ENCODE measurements around the gene ANKS1A. TPM values are rescaled to one million over a fixed set of nuclear protein-coding genes. Genes with fewer than 3 reads are reported as not detected.

Gene ANKS1A
- total and polyA plus RNA-seq, 2 experiments from 2014 or later = 12.1 to 31.9 TPM

DNA sequence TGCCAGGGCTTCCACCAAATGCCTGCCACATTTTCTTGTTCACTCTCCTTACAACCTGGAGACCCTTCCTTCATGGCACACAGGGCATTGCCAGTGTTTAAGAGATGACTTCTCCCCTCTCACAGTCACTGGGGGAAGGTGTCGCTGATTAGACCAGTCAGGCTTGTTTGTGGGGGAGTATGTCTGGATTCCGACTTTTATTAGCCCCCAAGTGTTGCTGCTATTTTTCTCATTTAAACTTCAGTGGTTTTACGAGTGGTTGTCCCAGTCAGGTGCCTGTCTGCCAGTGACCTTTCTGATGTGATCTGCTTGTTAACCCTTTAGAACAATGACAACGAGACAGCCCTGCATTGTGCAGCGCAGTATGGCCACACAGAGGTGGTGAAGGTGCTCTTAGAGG is 92.3 kb downstream of the ANKS1A start:
- no peaks in the 10 kb centered on the region for H3K79me2 ChIP-seq (replicated peaks; ENCODE audit: insufficient read depth)
- H3K27me3 ChIP-seq (ENCODE audit: insufficient read depth) = no peaks in the 10 kb centered on the region
- no peaks in the 10 kb centered on the region for H3K4me1 ChIP-seq (ENCODE audit: insufficient read depth)
- peak overlapping the region; percentile 69 for H3K27ac Mint-ChIP-seq
- H3K27ac ChIP-seq (ENCODE audit: low read depth) = no peak overlapping the region
- no peaks in the 10 kb centered on the region for H3K9me3 Mint-ChIP-seq
- peaks cover 27% of the 10 kb centered on the region; the same call in 2 of the 3 replicates for H3K36me3 Mint-ChIP-seq (ENCODE audit: low read depth)
- peaks cover 4% of the 10 kb centered on the region; the same call in 1 of the 2 replicates for H4K20me1 ChIP-seq (replicated peaks; ENCODE audit: insufficient read depth)
- H3K36me3 ChIP-seq (ENCODE audit: insufficient read depth) = no peaks in the 10 kb centered on the region; the same call in 1 of the 2 replicates
- no peak overlapping the region for H3K4me3 Mint-ChIP-seq
- H3K9me2 ChIP-seq (ENCODE audit: insufficient read depth) = no peaks in the 10 kb centered on the region
- H3K4me3 ChIP-seq = no peak overlapping the region
- no peak overlapping the region for H3K4me2 ChIP-seq
- TF ChIP-seq, protein P1, sequence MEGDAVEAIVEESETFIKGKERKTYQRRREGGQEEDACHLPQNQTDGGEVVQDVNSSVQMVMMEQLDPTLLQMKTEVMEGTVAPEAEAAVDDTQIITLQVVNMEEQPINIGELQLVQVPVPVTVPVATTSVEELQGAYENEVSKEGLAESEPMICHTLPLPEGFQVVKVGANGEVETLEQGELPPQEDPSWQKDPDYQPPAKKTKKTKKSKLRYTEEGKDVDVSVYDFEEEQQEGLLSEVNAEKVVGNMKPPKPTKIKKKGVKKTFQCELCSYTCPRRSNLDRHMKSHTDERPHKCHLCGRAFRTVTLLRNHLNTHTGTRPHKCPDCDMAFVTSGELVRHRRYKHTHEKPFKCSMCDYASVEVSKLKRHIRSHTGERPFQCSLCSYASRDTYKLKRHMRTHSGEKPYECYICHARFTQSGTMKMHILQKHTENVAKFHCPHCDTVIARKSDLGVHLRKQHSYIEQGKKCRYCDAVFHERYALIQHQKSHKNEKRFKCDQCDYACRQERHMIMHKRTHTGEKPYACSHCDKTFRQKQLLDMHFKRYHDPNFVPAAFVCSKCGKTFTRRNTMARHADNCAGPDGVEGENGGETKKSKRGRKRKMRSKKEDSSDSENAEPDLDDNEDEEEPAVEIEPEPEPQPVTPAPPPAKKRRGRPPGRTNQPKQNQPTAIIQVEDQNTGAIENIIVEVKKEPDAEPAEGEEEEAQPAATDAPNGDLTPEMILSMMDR (conservative IDR thresholded peaks at IDR 0.05; ENCODE audit: low read depth in 2 of 2) = no peak
- TF ChIP-seq, protein P2, sequence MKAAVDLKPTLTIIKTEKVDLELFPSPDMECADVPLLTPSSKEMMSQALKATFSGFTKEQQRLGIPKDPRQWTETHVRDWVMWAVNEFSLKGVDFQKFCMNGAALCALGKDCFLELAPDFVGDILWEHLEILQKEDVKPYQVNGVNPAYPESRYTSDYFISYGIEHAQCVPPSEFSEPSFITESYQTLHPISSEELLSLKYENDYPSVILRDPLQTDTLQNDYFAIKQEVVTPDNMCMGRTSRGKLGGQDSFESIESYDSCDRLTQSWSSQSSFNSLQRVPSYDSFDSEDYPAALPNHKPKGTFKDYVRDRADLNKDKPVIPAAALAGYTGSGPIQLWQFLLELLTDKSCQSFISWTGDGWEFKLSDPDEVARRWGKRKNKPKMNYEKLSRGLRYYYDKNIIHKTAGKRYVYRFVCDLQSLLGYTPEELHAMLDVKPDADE (IDR thresholded peaks at IDR 0.05) = no peak
- TF ChIP-seq, protein P3, sequence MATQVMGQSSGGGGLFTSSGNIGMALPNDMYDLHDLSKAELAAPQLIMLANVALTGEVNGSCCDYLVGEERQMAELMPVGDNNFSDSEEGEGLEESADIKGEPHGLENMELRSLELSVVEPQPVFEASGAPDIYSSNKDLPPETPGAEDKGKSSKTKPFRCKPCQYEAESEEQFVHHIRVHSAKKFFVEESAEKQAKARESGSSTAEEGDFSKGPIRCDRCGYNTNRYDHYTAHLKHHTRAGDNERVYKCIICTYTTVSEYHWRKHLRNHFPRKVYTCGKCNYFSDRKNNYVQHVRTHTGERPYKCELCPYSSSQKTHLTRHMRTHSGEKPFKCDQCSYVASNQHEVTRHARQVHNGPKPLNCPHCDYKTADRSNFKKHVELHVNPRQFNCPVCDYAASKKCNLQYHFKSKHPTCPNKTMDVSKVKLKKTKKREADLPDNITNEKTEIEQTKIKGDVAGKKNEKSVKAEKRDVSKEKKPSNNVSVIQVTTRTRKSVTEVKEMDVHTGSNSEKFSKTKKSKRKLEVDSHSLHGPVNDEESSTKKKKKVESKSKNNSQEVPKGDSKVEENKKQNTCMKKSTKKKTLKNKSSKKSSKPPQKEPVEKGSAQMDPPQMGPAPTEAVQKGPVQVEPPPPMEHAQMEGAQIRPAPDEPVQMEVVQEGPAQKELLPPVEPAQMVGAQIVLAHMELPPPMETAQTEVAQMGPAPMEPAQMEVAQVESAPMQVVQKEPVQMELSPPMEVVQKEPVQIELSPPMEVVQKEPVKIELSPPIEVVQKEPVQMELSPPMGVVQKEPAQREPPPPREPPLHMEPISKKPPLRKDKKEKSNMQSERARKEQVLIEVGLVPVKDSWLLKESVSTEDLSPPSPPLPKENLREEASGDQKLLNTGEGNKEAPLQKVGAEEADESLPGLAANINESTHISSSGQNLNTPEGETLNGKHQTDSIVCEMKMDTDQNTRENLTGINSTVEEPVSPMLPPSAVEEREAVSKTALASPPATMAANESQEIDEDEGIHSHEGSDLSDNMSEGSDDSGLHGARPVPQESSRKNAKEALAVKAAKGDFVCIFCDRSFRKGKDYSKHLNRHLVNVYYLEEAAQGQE (IDR thresholded peaks at IDR 0.05; ENCODE audit: unreplicated experiment) = no peak
- TF ChIP-seq STAT1 (IDR thresholded peaks at IDR 0.05; ENCODE audit: unreplicated experiment) (no peak), NANOG (IDR thresholded peaks at IDR 0.05; ENCODE audit: borderline replicate concordance) (no peak), CREB1 (CRISPR knock-in tag; IDR thresholded peaks at IDR 0.05; ENCODE audit: low read depth) (no peak), EZH2phosphoT487 (IDR thresholded peaks at IDR 0.05; ENCODE audit: unreplicated experiment) (no peak), EZH2 (IDR thresholded peaks at IDR 0.05; ENCODE audit: low read depth, unreplicated experiment) (no peak), POLR2AphosphoS5 (IDR thresholded peaks at IDR 0.05; ENCODE audit: low read depth) (no peak), JUNB (IDR thresholded peaks at IDR 0.05; ENCODE audit: unreplicated experiment) (no peak), ZNF331 (CRISPR knock-in tag; IDR thresholded peaks at IDR 0.05; ENCODE audit: low read depth) (no peak), ZNF114 (CRISPR knock-in tag; IDR thresholded peaks at IDR 0.05) (no peak)
- TF ChIP-seq, protein P4, sequence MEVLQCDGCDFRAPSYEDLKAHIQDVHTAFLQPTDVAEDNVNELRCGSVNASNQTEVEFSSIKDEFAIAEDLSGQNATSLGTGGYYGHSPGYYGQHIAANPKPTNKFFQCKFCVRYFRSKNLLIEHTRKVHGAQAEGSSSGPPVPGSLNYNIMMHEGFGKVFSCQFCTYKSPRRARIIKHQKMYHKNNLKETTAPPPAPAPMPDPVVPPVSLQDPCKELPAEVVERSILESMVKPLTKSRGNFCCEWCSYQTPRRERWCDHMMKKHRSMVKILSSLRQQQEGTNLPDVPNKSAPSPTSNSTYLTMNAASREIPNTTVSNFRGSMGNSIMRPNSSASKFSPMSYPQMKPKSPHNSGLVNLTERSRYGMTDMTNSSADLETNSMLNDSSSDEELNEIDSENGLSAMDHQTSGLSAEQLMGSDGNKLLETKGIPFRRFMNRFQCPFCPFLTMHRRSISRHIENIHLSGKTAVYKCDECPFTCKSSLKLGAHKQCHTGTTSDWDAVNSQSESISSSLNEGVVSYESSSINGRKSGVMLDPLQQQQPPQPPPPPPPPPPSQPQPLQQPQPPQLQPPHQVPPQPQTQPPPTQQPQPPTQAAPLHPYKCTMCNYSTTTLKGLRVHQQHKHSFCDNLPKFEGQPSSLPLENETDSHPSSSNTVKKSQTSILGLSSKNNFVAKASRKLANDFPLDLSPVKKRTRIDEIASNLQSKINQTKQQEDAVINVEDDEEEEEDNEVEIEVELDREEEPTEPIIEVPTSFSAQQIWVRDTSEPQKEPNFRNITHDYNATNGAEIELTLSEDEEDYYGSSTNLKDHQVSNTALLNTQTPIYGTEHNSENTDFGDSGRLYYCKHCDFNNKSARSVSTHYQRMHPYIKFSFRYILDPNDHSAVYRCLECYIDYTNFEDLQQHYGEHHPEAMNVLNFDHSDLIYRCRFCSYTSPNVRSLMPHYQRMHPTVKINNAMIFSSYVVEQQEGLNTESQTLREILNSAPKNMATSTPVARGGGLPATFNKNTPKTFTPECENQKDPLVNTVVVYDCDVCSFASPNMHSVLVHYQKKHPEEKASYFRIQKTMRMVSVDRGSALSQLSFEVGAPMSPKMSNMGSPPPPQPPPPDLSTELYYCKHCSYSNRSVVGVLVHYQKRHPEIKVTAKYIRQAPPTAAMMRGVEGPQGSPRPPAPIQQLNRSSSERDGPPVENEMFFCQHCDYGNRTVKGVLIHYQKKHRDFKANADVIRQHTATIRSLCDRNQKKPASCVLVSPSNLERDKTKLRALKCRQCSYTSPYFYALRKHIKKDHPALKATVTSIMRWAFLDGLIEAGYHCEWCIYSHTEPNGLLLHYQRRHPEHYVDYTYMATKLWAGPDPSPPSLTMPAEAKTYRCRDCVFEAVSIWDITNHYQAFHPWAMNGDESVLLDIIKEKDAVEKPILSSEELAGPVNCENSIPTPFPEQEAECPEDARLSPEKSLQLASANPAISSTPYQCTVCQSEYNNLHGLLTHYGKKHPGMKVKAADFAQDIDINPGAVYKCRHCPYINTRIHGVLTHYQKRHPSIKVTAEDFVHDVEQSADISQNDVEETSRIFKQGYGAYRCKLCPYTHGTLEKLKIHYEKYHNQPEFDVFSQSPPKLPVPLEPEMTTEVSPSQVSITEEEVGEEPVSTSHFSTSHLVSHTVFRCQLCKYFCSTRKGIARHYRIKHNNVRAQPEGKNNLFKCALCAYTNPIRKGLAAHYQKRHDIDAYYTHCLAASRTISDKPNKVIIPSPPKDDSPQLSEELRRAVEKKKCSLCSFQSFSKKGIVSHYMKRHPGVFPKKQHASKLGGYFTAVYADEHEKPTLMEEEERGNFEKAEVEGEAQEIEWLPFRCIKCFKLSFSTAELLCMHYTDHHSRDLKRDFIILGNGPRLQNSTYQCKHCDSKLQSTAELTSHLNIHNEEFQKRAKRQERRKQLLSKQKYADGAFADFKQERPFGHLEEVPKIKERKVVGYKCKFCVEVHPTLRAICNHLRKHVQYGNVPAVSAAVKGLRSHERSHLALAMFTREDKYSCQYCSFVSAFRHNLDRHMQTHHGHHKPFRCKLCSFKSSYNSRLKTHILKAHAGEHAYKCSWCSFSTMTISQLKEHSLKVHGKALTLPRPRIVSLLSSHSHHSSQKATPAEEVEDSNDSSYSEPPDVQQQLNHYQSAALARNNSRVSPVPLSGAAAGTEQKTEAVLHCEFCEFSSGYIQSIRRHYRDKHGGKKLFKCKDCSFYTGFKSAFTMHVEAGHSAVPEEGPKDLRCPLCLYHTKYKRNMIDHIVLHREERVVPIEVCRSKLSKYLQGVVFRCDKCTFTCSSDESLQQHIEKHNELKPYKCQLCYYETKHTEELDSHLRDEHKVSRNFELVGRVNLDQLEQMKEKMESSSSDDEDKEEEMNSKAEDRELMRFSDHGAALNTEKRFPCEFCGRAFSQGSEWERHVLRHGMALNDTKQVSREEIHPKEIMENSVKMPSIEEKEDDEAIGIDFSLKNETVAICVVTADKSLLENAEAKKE (CRISPR knock-in tag; IDR thresholded peaks at IDR 0.05) = no peak
- H3K4me1 Mint-ChIP-seq = no peaks in the 10 kb centered on the region
- peaks cover 5% of the 10 kb centered on the region; the same call in 1 of the 2 replicates for H3F3A ChIP-seq (replicated peaks; ENCODE audit: low read depth)
- DNase-seq (ENCODE audit: low spot score) (no peak), ATAC-seq (no peak)
- no peak overlapping the region for H2AFZ ChIP-seq
- no peaks in the 10 kb centered on the region for H3K27me3 Mint-ChIP-seq (ENCODE audit: insufficient read depth, low read depth, poor library complexity)

Measured in GM23338 (cell line).